HL-60 (cell line): ENCODE data around the gene NECTIN4.

Source experiments
- GABPA ChIP-seq: IDR thresholded peaks from 2 replicates; pipeline ENCODE4 v1.6.1; 2012; ENCODE audit warnings: low read depth
- POLR2AphosphoS5 ChIP-seq: IDR thresholded peaks from 2 replicates; pipeline ENCODE4 v1.6.1; 2012; ENCODE audit warnings: low read depth
- SPI1 ChIP-seq: IDR thresholded peaks from 2 replicates; pipeline ENCODE4 v1.6.1; 2012; ENCODE audit warnings: low read depth, mild to moderate bottlenecking, borderline replicate concordance
- TF ChIP-seq, protein P1 (sequence below): IDR thresholded peaks from one replicate; pipeline ENCODE4 v1.5.1; 2011; ENCODE audit warnings: low read length, control low read depth, inconsistent platforms; ENCODE audit not compliant: insufficient read depth
- TF ChIP-seq, protein P2 (sequence below): IDR thresholded peaks from 2 replicates; pipeline ENCODE4 v1.6.1; 2012; ENCODE audit warnings: low read depth; ENCODE audit not compliant: insufficient replicate concordance

DNA sequence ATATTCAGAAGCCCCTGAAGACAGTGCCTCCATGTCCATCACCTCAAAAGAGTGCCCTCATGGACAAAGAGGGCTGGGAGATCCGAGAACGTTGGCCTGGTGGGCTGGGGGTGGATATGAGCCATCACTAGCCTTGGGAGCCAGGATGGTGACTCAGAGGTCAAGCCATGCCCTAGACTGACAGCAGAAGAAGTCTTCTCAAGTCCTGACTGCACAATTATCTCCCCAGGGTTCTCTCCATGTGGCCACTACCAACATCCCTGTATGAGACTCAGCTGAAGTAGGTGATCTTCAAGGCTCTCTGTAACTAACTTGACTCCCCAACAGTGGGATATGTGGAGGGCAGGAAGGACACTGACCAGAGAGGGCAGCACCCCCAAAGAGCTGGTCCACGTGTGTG is 36.5 kb downstream of the NECTIN4 start:
- TF ChIP-seq, protein P1, sequence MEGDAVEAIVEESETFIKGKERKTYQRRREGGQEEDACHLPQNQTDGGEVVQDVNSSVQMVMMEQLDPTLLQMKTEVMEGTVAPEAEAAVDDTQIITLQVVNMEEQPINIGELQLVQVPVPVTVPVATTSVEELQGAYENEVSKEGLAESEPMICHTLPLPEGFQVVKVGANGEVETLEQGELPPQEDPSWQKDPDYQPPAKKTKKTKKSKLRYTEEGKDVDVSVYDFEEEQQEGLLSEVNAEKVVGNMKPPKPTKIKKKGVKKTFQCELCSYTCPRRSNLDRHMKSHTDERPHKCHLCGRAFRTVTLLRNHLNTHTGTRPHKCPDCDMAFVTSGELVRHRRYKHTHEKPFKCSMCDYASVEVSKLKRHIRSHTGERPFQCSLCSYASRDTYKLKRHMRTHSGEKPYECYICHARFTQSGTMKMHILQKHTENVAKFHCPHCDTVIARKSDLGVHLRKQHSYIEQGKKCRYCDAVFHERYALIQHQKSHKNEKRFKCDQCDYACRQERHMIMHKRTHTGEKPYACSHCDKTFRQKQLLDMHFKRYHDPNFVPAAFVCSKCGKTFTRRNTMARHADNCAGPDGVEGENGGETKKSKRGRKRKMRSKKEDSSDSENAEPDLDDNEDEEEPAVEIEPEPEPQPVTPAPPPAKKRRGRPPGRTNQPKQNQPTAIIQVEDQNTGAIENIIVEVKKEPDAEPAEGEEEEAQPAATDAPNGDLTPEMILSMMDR = no peak
- TF ChIP-seq, protein P2, sequence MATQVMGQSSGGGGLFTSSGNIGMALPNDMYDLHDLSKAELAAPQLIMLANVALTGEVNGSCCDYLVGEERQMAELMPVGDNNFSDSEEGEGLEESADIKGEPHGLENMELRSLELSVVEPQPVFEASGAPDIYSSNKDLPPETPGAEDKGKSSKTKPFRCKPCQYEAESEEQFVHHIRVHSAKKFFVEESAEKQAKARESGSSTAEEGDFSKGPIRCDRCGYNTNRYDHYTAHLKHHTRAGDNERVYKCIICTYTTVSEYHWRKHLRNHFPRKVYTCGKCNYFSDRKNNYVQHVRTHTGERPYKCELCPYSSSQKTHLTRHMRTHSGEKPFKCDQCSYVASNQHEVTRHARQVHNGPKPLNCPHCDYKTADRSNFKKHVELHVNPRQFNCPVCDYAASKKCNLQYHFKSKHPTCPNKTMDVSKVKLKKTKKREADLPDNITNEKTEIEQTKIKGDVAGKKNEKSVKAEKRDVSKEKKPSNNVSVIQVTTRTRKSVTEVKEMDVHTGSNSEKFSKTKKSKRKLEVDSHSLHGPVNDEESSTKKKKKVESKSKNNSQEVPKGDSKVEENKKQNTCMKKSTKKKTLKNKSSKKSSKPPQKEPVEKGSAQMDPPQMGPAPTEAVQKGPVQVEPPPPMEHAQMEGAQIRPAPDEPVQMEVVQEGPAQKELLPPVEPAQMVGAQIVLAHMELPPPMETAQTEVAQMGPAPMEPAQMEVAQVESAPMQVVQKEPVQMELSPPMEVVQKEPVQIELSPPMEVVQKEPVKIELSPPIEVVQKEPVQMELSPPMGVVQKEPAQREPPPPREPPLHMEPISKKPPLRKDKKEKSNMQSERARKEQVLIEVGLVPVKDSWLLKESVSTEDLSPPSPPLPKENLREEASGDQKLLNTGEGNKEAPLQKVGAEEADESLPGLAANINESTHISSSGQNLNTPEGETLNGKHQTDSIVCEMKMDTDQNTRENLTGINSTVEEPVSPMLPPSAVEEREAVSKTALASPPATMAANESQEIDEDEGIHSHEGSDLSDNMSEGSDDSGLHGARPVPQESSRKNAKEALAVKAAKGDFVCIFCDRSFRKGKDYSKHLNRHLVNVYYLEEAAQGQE = no peak
- TF ChIP-seq GABPA (no peak), POLR2AphosphoS5 (no peak), SPI1 (no peak)
